Neural progenitor cell (in vitro differentiated cells): ENCODE measurements around the gene MSI2. TPM values are rescaled to one million over a fixed set of nuclear protein-coding genes. Genes with fewer than 3 reads are reported as not detected.

Experiments
- DNase-seq: peaks from one replicate; pipeline ENCODE4 v3.0.0-alpha.2; 2016; ENCODE audit warnings: low spot score
- H2AFZ ChIP-seq: fragments of 200-600 bp; sonication (generic); replicated peaks from 2 replicates; pipeline ENCODE4 v1.6.1; 2016; ENCODE audit warnings: antibody characterized with exemption
- H3F3A ChIP-seq: fragments of 200-600 bp; sonication (generic); 2 replicates; pipeline ENCODE4 v1.6.1; 2016; ENCODE audit warnings: antibody characterized with exemption, low read depth
- H3K27ac ChIP-seq: fragments of 200-600 bp; sonication (generic); 2 replicates; pipeline ENCODE4 v1.5.1; 2016; ENCODE audit warnings: mild to moderate bottlenecking
- H3K27me3 ChIP-seq: fragments of 200-600 bp; sonication (generic); 2 replicates; pipeline ENCODE4 v1.6.1; 2016; ENCODE audit warnings: mild to moderate bottlenecking, moderate library complexity
- H3K36me3 ChIP-seq: fragments of 200-600 bp; sonication (generic); 2 replicates; pipeline ENCODE4 v1.5.1; 2016
- H3K4me1 ChIP-seq: fragments of 200-600 bp; sonication (generic); 2 replicates; pipeline ENCODE4 v1.6.1; 2016; ENCODE audit warnings: mixed run types
- H3K4me2 ChIP-seq: fragments of 200-600 bp; sonication (generic); 2 replicates; pipeline ENCODE4 v1.6.1; 2016
- H3K4me3 ChIP-seq: fragments of 200-600 bp; sonication (generic); 2 replicates; pipeline ENCODE4 v1.5.1; 2016
- H3K79me2 ChIP-seq: fragments of 200-600 bp; sonication (generic); 2 replicates; pipeline ENCODE4 v1.6.1; 2016; ENCODE audit warnings: low read depth
- H3K9ac ChIP-seq: fragments of 200-600 bp; sonication (generic); 2 replicates; pipeline ENCODE4 v1.6.1; 2016
- H3K9me3 ChIP-seq: fragments of 200-600 bp; sonication (generic); 2 replicates; pipeline ENCODE4 v1.5.1; 2016; ENCODE audit warnings: low read depth
- H4K20me1 ChIP-seq: fragments of 200-600 bp; sonication (generic); 2 replicates; pipeline ENCODE4 v1.6.1; 2016; ENCODE audit warnings: low read depth
- H3K27ac Mint-ChIP-seq: 3 replicates; pipeline ENCODE4 v1.8.0; 2021; ENCODE audit warnings: mixed read lengths
- H3K27me3 Mint-ChIP-seq: 2 replicates; pipeline ENCODE4 v1.8.0; 2022; ENCODE audit warnings: low read depth, mild to moderate bottlenecking, inconsistent platforms, moderate library complexity, mixed read lengths; ENCODE audit not compliant: insufficient read depth
- H3K36me3 Mint-ChIP-seq: 3 replicates; pipeline ENCODE4 v1.8.0; 2021; ENCODE audit warnings: mixed read lengths
- H3K4me1 Mint-ChIP-seq: 3 replicates; pipeline ENCODE4 v1.8.0; 2021; ENCODE audit warnings: mixed read lengths
- H3K4me3 Mint-ChIP-seq: 3 replicates; pipeline ENCODE4 v1.8.0; 2021; ENCODE audit warnings: mild to moderate bottlenecking, moderate library complexity, mixed read lengths
- H3K9me3 Mint-ChIP-seq: 3 replicates; pipeline ENCODE4 v1.8.0; 2020; ENCODE audit warnings: mixed read lengths
- CTCF ChIP-seq: fragments of 200-600 bp; sonication (generic); IDR thresholded peaks from 2 replicates; pipeline ENCODE4 v1.5.1; 2017; ENCODE audit warnings: antibody characterized with exemption, mild to moderate bottlenecking
- EZH2 ChIP-seq: fragments of 200-600 bp; sonication (generic); IDR thresholded peaks from 2 replicates; pipeline ENCODE4 v1.6.1; 2017; ENCODE audit warnings: antibody characterized with exemption, mild to moderate bottlenecking, moderate library complexity
- EZH2phosphoT487 ChIP-seq: fragments of 200-600 bp; sonication (generic); IDR thresholded peaks from 2 replicates; pipeline ENCODE4 v1.6.1; 2017; ENCODE audit warnings: antibody characterized with exemption
- total RNA-seq: library from RNA; depleted of rRNA; stranded (reverse); fragments of >200 nt; gene quantifications from 2 replicates; pipeline ENCODE4 v1.2.3, GENCODE V29; 2015; ENCODE audit warnings: low replicate concordance

MSI2 gene
- total RNA-seq, 1 donor from 2014 or later = 96.9 TPM

- Histone ChIP-seq H3K79me2 (no peaks in the 10 kb centered on the region), H3K4me3 (no peak overlapping the region), H3K4me1 (peaks cover 18% of the 10 kb centered on the region), H3K4me2 (no peak overlapping the region), H3K27ac (no peak overlapping the region), H3K36me3 (no peaks in the 10 kb centered on the region), H3F3A (peaks cover 6% of the 10 kb centered on the region), H2AFZ (no peak overlapping the region), H3K27me3 (no peaks in the 10 kb centered on the region), H3K9ac (no peak overlapping the region), H3K9me3 (no peaks in the 10 kb centered on the region), H4K20me1 (peaks cover 20% of the 10 kb centered on the region)
- no peak overlapping the region for H3K4me3 Mint-ChIP-seq
- TF ChIP-seq EZH2 = no peak
- TF ChIP-seq EZH2phosphoT487 = no peak
- peaks cover 2% of the 10 kb centered on the region for H3K27me3 Mint-ChIP-seq
- peaks cover 40% of the 10 kb centered on the region for H3K36me3 Mint-ChIP-seq
- no peaks in the 10 kb centered on the region for H3K9me3 Mint-ChIP-seq
- H3K27ac Mint-ChIP-seq = no peak overlapping the region
- peaks cover 20% of the 10 kb centered on the region for H3K4me1 Mint-ChIP-seq
- no peak for DNase-seq
Measured at GRCh38 chr17:57651996-57652395, 395.7 kb downstream of the MSI2 start.

GRCh38 chr17:57652811-57653210 is 396.5 kb downstream of the MSI2 start:
- no peaks in the 10 kb centered on the region for H3K9me3 ChIP-seq
- peaks cover 18% of the 10 kb centered on the region for H3K4me1 ChIP-seq
- no peak overlapping the region for H3K4me2 ChIP-seq
- no peaks in the 10 kb centered on the region for H3K27me3 ChIP-seq
- no peak for DNase-seq
- H4K20me1 ChIP-seq = peaks cover 20% of the 10 kb centered on the region
- Mint-ChIP-seq H3K9me3 (no peaks in the 10 kb centered on the region), H3K27ac (no peak overlapping the region), H3K27me3 (peaks cover 2% of the 10 kb centered on the region), H3K4me1 (peaks cover 20% of the 10 kb centered on the region), H3K4me3 (no peak overlapping the region), H3K36me3 (peaks cover 48% of the 10 kb centered on the region)
- H2AFZ ChIP-seq = no peak overlapping the region
- no peak overlapping the region for H3K4me3 ChIP-seq
- no peak overlapping the region for H3K9ac ChIP-seq
- H3K79me2 ChIP-seq = no peaks in the 10 kb centered on the region
- H3K36me3 ChIP-seq = no peaks in the 10 kb centered on the region
- peaks cover 6% of the 10 kb centered on the region for H3F3A ChIP-seq
- H3K27ac ChIP-seq = no peak overlapping the region
- TF ChIP-seq EZH2phosphoT487 (no peak), EZH2 (no peak), CTCF (no peak)

GRCh38 chr17:57653279-57653678 is 397.0 kb downstream of the MSI2 start:
- peaks cover 2% of the 10 kb centered on the region for H3K27me3 Mint-ChIP-seq
- peaks cover 51% of the 10 kb centered on the region for H3K36me3 Mint-ChIP-seq
- Histone ChIP-seq H3K4me3 (no peak overlapping the region), H3K27ac (no peak overlapping the region), H3K79me2 (no peaks in the 10 kb centered on the region), H3K4me2 (no peak overlapping the region), H2AFZ (no peak overlapping the region), H3K4me1 (peaks cover 18% of the 10 kb centered on the region), H3K27me3 (no peaks in the 10 kb centered on the region), H4K20me1 (peaks cover 20% of the 10 kb centered on the region), H3F3A (peaks cover 6% of the 10 kb centered on the region), H3K9me3 (no peaks in the 10 kb centered on the region), H3K9ac (no peak overlapping the region), H3K36me3 (no peaks in the 10 kb centered on the region)
- no peak for TF ChIP-seq CTCF
- TF ChIP-seq EZH2phosphoT487 = no peak
- no peak for TF ChIP-seq EZH2
- H3K4me1 Mint-ChIP-seq = peaks cover 20% of the 10 kb centered on the region
- no peaks in the 10 kb centered on the region for H3K9me3 Mint-ChIP-seq
- DNase-seq = no peak
- H3K27ac Mint-ChIP-seq = no peak overlapping the region
- H3K4me3 Mint-ChIP-seq = no peak overlapping the region

GRCh38 chr17:57654040-57654775 is 397.9 kb downstream of the MSI2 start:
- no peaks in the 10 kb centered on the region for H3K27me3 ChIP-seq
- peaks cover 6% of the 10 kb centered on the region for H3F3A ChIP-seq
- H3K27ac ChIP-seq = no peak overlapping the region
- peaks cover 18% of the 10 kb centered on the region for H3K4me1 ChIP-seq
- H3K4me1 Mint-ChIP-seq = peaks cover 20% of the 10 kb centered on the region
- no peak for DNase-seq
- peaks cover 59% of the 10 kb centered on the region for H3K36me3 Mint-ChIP-seq
- H3K36me3 ChIP-seq = no peaks in the 10 kb centered on the region
- peaks cover 4% of the 10 kb centered on the region for H3K27me3 Mint-ChIP-seq
- H3K4me3 Mint-ChIP-seq = no peak overlapping the region
- H3K79me2 ChIP-seq = no peaks in the 10 kb centered on the region
- no peak overlapping the region for H3K4me2 ChIP-seq
- peaks cover 19% of the 10 kb centered on the region for H4K20me1 ChIP-seq
- no peak overlapping the region for H3K9ac ChIP-seq
- no peak overlapping the region for H3K4me3 ChIP-seq
- H3K9me3 ChIP-seq = no peaks in the 10 kb centered on the region
- no peaks in the 10 kb centered on the region for H3K9me3 Mint-ChIP-seq
- no peak overlapping the region for H2AFZ ChIP-seq
- TF ChIP-seq EZH2phosphoT487 = no peak
- TF ChIP-seq CTCF = no peak
- H3K27ac Mint-ChIP-seq = peak overlapping the region; percentile 57
